ENCODE data around the gene EML4. TPM values are rescaled to one million over a fixed set of nuclear protein-coding genes. Genes with fewer than 3 reads are reported as not detected.
"Not testable (repeated sequence)": the region's sequence is repeated elsewhere in the genome, so short reads cannot be mapped to it uniquely, and the experiment has no call there.

Gene EML4
- total and polyA plus RNA-seq, 9 donors = 26.0 to 36.9 (median 29.0) TPM

- Histone ChIP-seq H3K36me3 (ENCODE audit: control insufficient read depth, insufficient read depth, low read length) (no peaks in the 10 kb centered on the region), H3K4me1 (ENCODE audit: control insufficient read depth, insufficient read depth, low read length) (no peaks in the 10 kb centered on the region), H3K27ac (ENCODE audit: low read length) (no peak overlapping the region), H3K9me3 (replicated peaks; ENCODE audit: control insufficient read depth, low read depth, low read length) (no peaks in the 10 kb centered on the region), H3K27me3 (ENCODE audit: control insufficient read depth, insufficient read depth, low read length) (no peaks in the 10 kb centered on the region), H3K4me3 (ENCODE audit: low read length) (no peak overlapping the region)
- WGBS (ENCODE audit: insufficient coverage) = no CpG with 5 or more reads among the region's 5 CpGs
- no peak for DNase-seq
Observed at GRCh38 chr2:42270757-42271156, 101.6 kb downstream of the EML4 start.

DNA sequence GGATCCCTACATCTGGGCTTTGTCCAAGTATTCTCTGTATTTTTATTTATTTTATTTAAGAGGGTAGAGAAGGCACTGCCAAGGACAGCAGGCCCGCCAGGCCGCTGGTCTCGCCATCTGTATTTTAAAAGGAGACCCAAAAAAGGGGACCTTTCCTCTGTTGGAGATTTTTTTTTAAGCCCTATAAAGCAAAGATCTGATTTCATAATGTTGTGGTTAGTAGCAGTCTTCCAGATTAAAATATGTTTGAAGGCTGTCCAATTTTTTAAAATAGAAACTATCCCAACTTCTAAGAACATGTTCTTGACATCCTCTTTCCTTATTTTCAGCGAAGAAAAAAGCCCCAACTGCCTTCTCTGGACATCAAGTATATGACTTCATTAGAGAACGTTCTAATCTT lies 102.1 kb downstream of the EML4 start:
- H3K9me3 ChIP-seq (replicated peaks; ENCODE audit: control insufficient read depth, low read depth, low read length); H3K36me3 ChIP-seq (ENCODE audit: control insufficient read depth, insufficient read depth, low read length); H3K4me1 ChIP-seq (ENCODE audit: control insufficient read depth, insufficient read depth, low read length); H3K4me3 ChIP-seq (ENCODE audit: low read length); H3K27ac ChIP-seq (ENCODE audit: low read length); DNase-seq; H3K27me3 ChIP-seq (ENCODE audit: control insufficient read depth, insufficient read depth, low read length): not testable (repeated sequence)
- WGBS (ENCODE audit: insufficient coverage) = no CpG with 5 or more reads among the region's 5 CpGs

DNA sequence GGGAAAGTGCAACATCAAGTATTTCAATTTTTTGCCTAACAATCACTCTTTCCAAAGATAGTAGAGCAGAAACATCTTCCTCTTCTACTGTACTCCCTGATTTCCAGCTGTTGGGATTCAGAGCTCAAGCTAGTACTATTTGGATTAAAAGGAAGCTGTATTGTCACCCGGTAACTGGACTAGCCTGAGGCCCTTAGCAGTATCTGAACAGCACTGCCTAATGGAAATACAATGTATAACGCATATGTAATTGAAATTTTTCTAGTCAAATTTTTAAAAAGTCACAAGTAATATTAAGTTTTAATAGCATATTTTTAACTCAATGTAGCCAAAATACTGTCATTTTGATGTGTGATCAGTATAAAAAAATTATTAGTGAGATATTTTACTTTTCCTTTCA lies 105.7 kb downstream of the EML4 start:
- peak; percentile 39 for DNase-seq
- no peaks in the 10 kb centered on the region for H3K36me3 ChIP-seq (ENCODE audit: control insufficient read depth, insufficient read depth, low read length)
- no peaks in the 10 kb centered on the region for H3K27me3 ChIP-seq (ENCODE audit: control insufficient read depth, insufficient read depth, low read length)
- no peak overlapping the region for H3K27ac ChIP-seq (ENCODE audit: low read length)
- H3K9me3 ChIP-seq (replicated peaks; ENCODE audit: control insufficient read depth, low read depth, low read length) = no peaks in the 10 kb centered on the region
- no peaks in the 10 kb centered on the region for H3K4me1 ChIP-seq (ENCODE audit: control insufficient read depth, insufficient read depth, low read length)
- no peak overlapping the region for H3K4me3 ChIP-seq (ENCODE audit: low read length)
- WGBS (ENCODE audit: insufficient coverage) = no CpG with 5 or more reads among the region's 2 CpGs

DNA sequence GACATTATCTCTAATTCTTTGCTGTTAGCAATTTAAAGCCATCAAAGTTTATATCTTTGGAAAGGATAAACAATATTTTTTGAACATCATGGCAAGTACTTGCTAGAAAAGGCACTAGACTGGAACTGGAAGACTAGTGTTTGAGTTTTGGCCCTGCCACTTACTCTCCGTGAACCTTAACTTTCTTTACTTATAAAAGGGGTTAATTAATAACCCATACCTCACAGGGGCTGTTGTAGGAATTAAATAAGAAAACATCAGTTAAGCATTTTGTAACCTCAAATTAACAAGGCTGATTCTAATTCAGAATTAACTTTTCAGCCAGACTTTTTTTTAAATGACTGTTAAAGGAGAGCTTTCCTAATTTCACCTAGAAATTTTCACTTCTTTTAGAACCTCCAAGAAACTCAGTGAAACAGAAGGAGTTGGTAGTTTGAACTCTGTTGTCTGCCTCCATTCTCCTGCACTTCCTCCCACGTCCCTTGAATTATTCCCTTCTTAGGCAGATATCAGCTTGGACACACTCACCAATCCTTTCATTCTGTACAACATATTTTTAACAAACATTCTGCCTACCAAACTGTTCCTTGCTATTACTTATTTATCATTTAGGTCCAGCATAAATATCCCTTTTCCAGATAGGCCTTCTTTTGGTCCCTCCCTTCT lies 112.4 kb downstream of the EML4 start:
- no peak for DNase-seq
- H3K9me3 ChIP-seq (replicated peaks; ENCODE audit: control insufficient read depth, low read depth, low read length) = no peaks in the 10 kb centered on the region
- H3K36me3 ChIP-seq (ENCODE audit: control insufficient read depth, insufficient read depth, low read length) = peaks cover 16% of the 10 kb centered on the region
- no peaks in the 10 kb centered on the region for H3K27me3 ChIP-seq (ENCODE audit: control insufficient read depth, insufficient read depth, low read length)
- WGBS (ENCODE audit: insufficient coverage) = 71% methylated on average over 1 of the region's 2 CpGs
- H3K4me1 ChIP-seq (ENCODE audit: control insufficient read depth, insufficient read depth, low read length) = no peaks in the 10 kb centered on the region
- no peak overlapping the region for H3K27ac ChIP-seq (ENCODE audit: low read length)
- H3K4me3 ChIP-seq (ENCODE audit: low read length) = no peak overlapping the region

DNA sequence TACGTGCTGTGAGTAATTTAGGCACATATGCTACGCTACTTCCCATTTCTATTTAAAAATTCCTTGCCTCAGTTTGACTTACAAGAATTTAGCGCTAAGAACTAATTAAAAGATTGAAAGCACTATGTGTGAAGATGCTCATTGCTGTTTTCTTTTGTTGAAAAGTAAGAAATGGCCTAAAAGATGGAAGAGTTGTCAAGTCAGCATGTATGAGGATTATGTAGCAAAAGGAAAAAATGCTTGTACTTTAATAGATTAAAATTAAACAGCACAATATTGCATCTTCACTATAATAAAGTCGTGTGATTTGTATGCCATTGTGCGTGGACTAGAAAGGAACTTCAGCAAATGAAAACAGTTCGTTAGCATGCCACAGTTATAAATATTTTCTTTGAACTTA lies 114.9 kb downstream of the EML4 start:
- no CpG with 5 or more reads among the region's 6 CpGs for WGBS (ENCODE audit: insufficient coverage)
- Histone ChIP-seq H3K36me3 (ENCODE audit: control insufficient read depth, insufficient read depth, low read length) (peaks cover 16% of the 10 kb centered on the region), H3K27ac (ENCODE audit: low read length) (no peak overlapping the region), H3K27me3 (ENCODE audit: control insufficient read depth, insufficient read depth, low read length) (no peaks in the 10 kb centered on the region), H3K9me3 (replicated peaks; ENCODE audit: control insufficient read depth, low read depth, low read length) (no peaks in the 10 kb centered on the region), H3K4me1 (ENCODE audit: control insufficient read depth, insufficient read depth, low read length) (no peaks in the 10 kb centered on the region), H3K4me3 (ENCODE audit: low read length) (no peak overlapping the region)
- no peak for DNase-seq

GRCh38 chr2:42286268-42286946 lies 117.3 kb downstream of the EML4 start:
- H3K36me3 ChIP-seq (ENCODE audit: control insufficient read depth, insufficient read depth, low read length) = peaks cover 14% of the 10 kb centered on the region
- H3K27ac ChIP-seq (ENCODE audit: low read length) = no peak overlapping the region
- no peak overlapping the region for H3K4me3 ChIP-seq (ENCODE audit: low read length)
- no peaks in the 10 kb centered on the region for H3K4me1 ChIP-seq (ENCODE audit: control insufficient read depth, insufficient read depth, low read length)
- WGBS (ENCODE audit: insufficient coverage) = 100% methylated on average over 1 of the region's 2 CpGs
- no peaks in the 10 kb centered on the region for H3K27me3 ChIP-seq (ENCODE audit: control insufficient read depth, insufficient read depth, low read length)
- DNase-seq = no peak
- no peaks in the 10 kb centered on the region for H3K9me3 ChIP-seq (replicated peaks; ENCODE audit: control insufficient read depth, low read depth, low read length)

DNA sequence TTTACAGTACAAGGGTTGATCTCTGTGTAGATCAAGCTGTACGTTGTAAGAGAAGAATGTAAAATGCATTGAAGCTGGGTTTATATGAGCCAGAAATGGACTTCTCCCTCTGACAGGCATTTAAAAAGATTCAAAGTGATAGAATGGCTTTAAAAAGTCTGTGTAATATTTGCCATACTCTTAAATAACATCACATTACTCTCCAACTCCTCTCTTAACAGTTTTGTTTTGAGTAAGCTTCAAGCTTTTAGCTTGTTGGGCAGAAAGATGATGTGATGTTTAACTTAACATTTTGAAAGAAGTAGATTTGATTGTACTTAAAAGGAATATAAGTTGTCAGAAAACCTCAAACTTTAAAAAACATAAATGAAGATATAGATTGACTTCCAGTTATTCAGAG lies 119.7 kb downstream of the EML4 start:
- Histone ChIP-seq H3K36me3 (ENCODE audit: control insufficient read depth, insufficient read depth, low read length) (peaks cover 6% of the 10 kb centered on the region), H3K4me1 (ENCODE audit: control insufficient read depth, insufficient read depth, low read length) (no peaks in the 10 kb centered on the region), H3K27me3 (ENCODE audit: control insufficient read depth, insufficient read depth, low read length) (no peaks in the 10 kb centered on the region), H3K4me3 (ENCODE audit: low read length) (no peak overlapping the region), H3K9me3 (replicated peaks; ENCODE audit: control insufficient read depth, low read depth, low read length) (no peaks in the 10 kb centered on the region), H3K27ac (ENCODE audit: low read length) (no peak overlapping the region)
- WGBS (ENCODE audit: insufficient coverage) = no CpG with 5 or more reads among the region's 1 CpG
- no peak for DNase-seq

DNA sequence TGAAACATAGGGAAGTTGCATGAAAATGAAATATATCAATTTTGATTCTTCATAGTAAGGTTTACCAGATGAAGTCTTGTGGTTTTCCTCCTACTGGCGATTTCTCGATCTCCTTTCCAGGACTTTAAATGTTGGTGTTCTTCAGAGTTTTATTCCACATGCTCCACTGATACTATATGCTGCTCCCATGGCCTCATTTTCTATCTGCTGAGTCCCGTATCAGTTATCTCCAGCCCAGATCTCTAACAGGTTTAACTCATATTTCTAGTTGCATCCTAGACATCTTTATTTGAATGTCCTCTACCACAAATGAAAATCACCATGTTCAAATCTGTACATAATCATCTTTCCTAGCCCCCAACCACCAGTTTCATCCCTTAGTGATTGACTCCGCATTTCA lies 120.1 kb downstream of the EML4 start:
- Histone ChIP-seq H3K4me1 (ENCODE audit: control insufficient read depth, insufficient read depth, low read length) (no peaks in the 10 kb centered on the region), H3K27me3 (ENCODE audit: control insufficient read depth, insufficient read depth, low read length) (no peaks in the 10 kb centered on the region), H3K27ac (ENCODE audit: low read length) (no peak overlapping the region), H3K36me3 (ENCODE audit: control insufficient read depth, insufficient read depth, low read length) (peaks cover 6% of the 10 kb centered on the region), H3K9me3 (replicated peaks; ENCODE audit: control insufficient read depth, low read depth, low read length) (no peaks in the 10 kb centered on the region), H3K4me3 (ENCODE audit: low read length) (no peak overlapping the region)
- DNase-seq = no peak
- 81% methylated on average over 2 of the region's 4 CpGs for WGBS (ENCODE audit: insufficient coverage)

DNA sequence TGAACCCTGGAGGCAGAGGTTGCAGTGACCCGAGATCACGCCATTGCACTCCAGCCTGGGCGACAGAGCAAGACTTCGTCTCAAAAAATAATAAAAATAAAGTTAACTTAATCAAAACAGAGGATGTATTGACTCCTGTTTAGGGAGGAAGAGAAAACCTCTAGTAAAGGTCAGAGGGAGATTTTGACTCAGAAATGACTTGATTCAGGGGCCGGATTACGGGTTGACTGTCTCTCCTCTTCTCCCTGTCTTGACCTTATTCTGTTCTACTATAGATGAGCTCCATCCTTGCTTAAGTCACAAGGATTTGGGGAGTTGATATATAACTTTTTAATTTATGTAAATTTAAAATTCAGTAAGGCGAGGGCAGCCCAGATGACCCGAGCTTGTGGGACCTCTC lies 120.9 kb downstream of the EML4 start:
- no peaks in the 10 kb centered on the region for H3K27me3 ChIP-seq (ENCODE audit: control insufficient read depth, insufficient read depth, low read length)
- H3K36me3 ChIP-seq (ENCODE audit: control insufficient read depth, insufficient read depth, low read length) = peaks cover 7% of the 10 kb centered on the region
- no peak for DNase-seq
- H3K4me1 ChIP-seq (ENCODE audit: control insufficient read depth, insufficient read depth, low read length) = no peaks in the 10 kb centered on the region
- no CpG with 5 or more reads among the region's 8 CpGs for WGBS (ENCODE audit: insufficient coverage)
- H3K9me3 ChIP-seq (replicated peaks; ENCODE audit: control insufficient read depth, low read depth, low read length) = no peaks in the 10 kb centered on the region
- no peak overlapping the region for H3K27ac ChIP-seq (ENCODE audit: low read length)
- no peak overlapping the region for H3K4me3 ChIP-seq (ENCODE audit: low read length)

DNA sequence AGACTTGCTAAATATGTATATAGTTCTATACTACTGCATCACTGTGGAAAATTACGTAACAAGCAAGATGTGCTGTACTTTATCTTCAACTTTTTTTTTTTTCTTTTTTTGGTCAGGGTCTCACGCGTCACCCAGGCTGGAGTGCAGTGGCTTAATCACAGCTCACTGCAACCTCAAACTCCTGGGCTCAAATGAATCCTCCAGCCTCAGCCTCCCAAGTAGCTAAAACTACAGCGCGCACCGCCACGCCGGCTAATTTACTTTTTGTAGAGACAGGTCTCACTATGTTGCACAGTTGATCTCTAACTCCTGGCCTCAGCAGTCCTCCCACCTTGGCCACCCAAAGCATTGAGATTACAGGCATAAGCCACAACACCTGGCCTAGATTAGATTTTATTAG lies 123.9 kb downstream of the EML4 start:
- WGBS (ENCODE audit: insufficient coverage) = 97% methylated on average over 8 of the region's 8 CpGs
- no peaks in the 10 kb centered on the region for H3K27me3 ChIP-seq (ENCODE audit: control insufficient read depth, insufficient read depth, low read length)
- H3K9me3 ChIP-seq (replicated peaks; ENCODE audit: control insufficient read depth, low read depth, low read length) = no peaks in the 10 kb centered on the region
- H3K36me3 ChIP-seq (ENCODE audit: control insufficient read depth, insufficient read depth, low read length) = peaks cover 17% of the 10 kb centered on the region
- no peak overlapping the region for H3K4me3 ChIP-seq (ENCODE audit: low read length)
- no peak for DNase-seq
- H3K4me1 ChIP-seq (ENCODE audit: control insufficient read depth, insufficient read depth, low read length) = no peaks in the 10 kb centered on the region
- H3K27ac ChIP-seq (ENCODE audit: low read length) = no peak overlapping the region

Measured in muscle of leg (tissue), 11 donors.